A673 (cell line): ENCODE results near the gene HPCAL1. TPM values are rescaled to one million over a fixed set of nuclear protein-coding genes. Genes with fewer than 3 reads are reported as not detected.

Experiments
- BruUV-seq: library from RNA; stranded (reverse); fragments of 400-500 nt; replicated peaks from 2 replicates; lab custom pipeline; 2021; lab: Mats Ljungman, UMichigan
- CTCF ChIA-PET: fragments of 300-600 bp; sonication (Branson Sonifier 250); formaldehyde crosslinking; loops from one replicate; lab custom pipeline; 2022; ENCODE audit warnings: antibody characterized with exemption; lab: Charles Lee
- POLR2A ChIA-PET: fragments of 300-600 bp; sonication (Branson Sonifier 250); formaldehyde crosslinking; loops from one replicate; lab custom pipeline; 2022; ENCODE audit warnings: antibody characterized with exemption; ENCODE audit not compliant: low non-redundant PET; lab: Charles Lee
- DNase-seq: peaks from one replicate; pipeline ENCODE4 v3.0.0-alpha.2; 2015; ENCODE audit warnings: low spot score
- H3K27ac ChIP-seq: fragments of 200-600 bp; sonication (generic); 2 replicates; pipeline ENCODE4 v1.5.1; 2016; ENCODE audit warnings: mixed run types, low read depth, mild to moderate bottlenecking, mixed read lengths, antibody characterized with exemption, low read length; ENCODE audit not compliant: poor library complexity, severe bottlenecking
- H3K27me3 ChIP-seq: fragments of 200-600 bp; sonication (generic); replicated peaks from 2 replicates; pipeline ENCODE4 v1.6.1; 2017; ENCODE audit warnings: mixed run types, low read depth, mild to moderate bottlenecking, mixed read lengths, antibody characterized with exemption, low read length; ENCODE audit not compliant: insufficient read depth, poor library complexity
- H3K36me3 ChIP-seq: fragments of 200-600 bp; sonication (generic); 2 replicates; pipeline ENCODE4 v1.6.1; 2016; ENCODE audit warnings: mixed run types, mild to moderate bottlenecking, mixed read lengths, antibody characterized with exemption, low read length; ENCODE audit not compliant: insufficient read depth, poor library complexity, severe bottlenecking
- H3K4me1 ChIP-seq: fragments of 200-600 bp; sonication (generic); 2 replicates; pipeline ENCODE4 v1.6.1; 2017; ENCODE audit warnings: mixed run types, mild to moderate bottlenecking, mixed read lengths, antibody characterized with exemption, low read length; ENCODE audit not compliant: insufficient read depth, poor library complexity, severe bottlenecking
- H3K4me3 ChIP-seq: fragments of 200-600 bp; sonication (generic); 2 replicates; pipeline ENCODE4 v1.5.1; 2016; ENCODE audit warnings: low read depth, mixed run types, mild to moderate bottlenecking, mixed read lengths, low read length; ENCODE audit not compliant: poor library complexity, severe bottlenecking
- H3K9me3 ChIP-seq: fragments of 200-600 bp; sonication (generic); 2 replicates; pipeline ENCODE4 v1.6.1; 2016; ENCODE audit warnings: mixed run types, low read depth, mild to moderate bottlenecking, mixed read lengths, antibody characterized with exemption, low read length; ENCODE audit not compliant: poor library complexity, severe bottlenecking
- EZH2 ChIP-seq: fragments of 200-600 bp; sonication (generic); IDR thresholded peaks from 2 replicates; pipeline ENCODE4 v1.6.1; 2017; ENCODE audit warnings: borderline replicate concordance, low read depth, mild to moderate bottlenecking, mixed read lengths, antibody characterized with exemption, low read length; ENCODE audit not compliant: poor library complexity, severe bottlenecking
- intact Hi-C: fragments of 100-400 bp; cut with micrococcal nuclease; formaldehyde crosslinking; loops from one replicate; pipeline ENCODE4 v1.10.0; 2022; ENCODE audit not compliant: unreplicated experiment
- total RNA-seq: library from RNA; stranded (reverse); gene quantifications from 2 replicates; pipeline ENCODE4 v1.2.3, GENCODE V29; 2021
- TF ChIP-seq, protein P1 (sequence below): fragments of 300-800, 200-600 bp; sonication (generic); conservative IDR thresholded peaks from 2 replicates; pipeline ENCODE4 v1.5.1; 2017; ENCODE audit warnings: low read depth, mild to moderate bottlenecking, antibody characterized with exemption, low read length, moderate library complexity, mixed read lengths

Gene HPCAL1
- total RNA-seq, 1 experiment from 2014 or later: 9.7 TPM

DNA sequence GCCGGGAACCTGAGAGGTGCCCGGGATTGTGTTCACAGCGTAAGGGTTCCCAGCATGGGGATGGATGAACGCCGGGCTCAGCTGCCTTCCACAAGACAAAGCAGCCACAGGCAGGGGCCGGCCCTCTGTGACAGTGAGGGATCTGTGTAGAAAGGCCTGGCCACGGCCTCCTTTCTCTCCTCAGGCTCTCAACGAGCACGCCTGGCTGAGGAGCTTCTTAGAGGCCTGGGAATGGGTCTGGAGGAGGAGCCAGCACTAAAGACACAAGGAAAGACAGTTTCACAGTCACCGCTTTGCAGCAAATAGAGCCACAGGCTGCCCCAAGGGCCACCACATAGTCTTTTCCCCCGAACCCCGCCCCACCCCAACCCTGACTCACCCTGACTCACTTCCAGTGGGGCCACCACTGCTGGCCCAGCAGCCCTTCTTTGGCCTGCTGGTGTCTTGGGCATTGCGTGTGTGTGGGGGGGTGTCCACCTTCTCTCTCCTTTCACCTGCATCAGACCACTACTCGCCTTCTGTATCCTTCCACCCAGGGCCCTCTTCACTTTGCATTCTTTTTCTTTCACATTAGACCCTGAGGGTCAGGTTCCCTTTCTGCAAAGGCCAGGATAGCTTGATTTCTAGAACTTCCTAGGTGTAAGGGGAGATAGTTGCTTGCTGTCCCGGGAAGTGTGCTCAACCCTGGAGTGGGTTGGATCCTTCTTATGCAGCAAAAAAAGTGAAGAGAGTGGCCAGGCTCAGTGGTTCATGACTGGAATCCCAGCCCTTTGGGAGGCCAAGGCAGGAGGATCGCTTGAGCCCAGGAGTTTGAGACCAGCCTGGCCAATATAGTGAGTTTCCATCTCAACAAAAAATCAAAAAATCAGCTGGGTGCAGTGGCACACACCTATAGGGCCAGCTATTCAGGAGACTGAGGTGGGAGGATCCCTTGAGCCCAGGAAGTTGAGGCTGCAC lies 19.3 kb upstream of the HPCAL1 start:
- TF ChIP-seq, protein P1, sequence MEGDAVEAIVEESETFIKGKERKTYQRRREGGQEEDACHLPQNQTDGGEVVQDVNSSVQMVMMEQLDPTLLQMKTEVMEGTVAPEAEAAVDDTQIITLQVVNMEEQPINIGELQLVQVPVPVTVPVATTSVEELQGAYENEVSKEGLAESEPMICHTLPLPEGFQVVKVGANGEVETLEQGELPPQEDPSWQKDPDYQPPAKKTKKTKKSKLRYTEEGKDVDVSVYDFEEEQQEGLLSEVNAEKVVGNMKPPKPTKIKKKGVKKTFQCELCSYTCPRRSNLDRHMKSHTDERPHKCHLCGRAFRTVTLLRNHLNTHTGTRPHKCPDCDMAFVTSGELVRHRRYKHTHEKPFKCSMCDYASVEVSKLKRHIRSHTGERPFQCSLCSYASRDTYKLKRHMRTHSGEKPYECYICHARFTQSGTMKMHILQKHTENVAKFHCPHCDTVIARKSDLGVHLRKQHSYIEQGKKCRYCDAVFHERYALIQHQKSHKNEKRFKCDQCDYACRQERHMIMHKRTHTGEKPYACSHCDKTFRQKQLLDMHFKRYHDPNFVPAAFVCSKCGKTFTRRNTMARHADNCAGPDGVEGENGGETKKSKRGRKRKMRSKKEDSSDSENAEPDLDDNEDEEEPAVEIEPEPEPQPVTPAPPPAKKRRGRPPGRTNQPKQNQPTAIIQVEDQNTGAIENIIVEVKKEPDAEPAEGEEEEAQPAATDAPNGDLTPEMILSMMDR: no peak
- no peak for TF ChIP-seq EZH2
- H3K4me1 ChIP-seq: peaks cover 7% of the 10 kb centered on the region
- H3K9me3 ChIP-seq: no peaks in the 10 kb centered on the region
- ChIA-PET POLR2A (no interaction called here), CTCF (no interaction called here)
- no peak overlapping the region for H3K27ac ChIP-seq
- no peaks in the 10 kb centered on the region for H3K27me3 ChIP-seq
- no peak for DNase-seq
- no peak overlapping the region for H3K4me3 ChIP-seq
- no peaks in the 10 kb centered on the region for H3K36me3 ChIP-seq
- BruUV-seq: no TSS peak
- intact Hi-C loops: no loop called here

DNA sequence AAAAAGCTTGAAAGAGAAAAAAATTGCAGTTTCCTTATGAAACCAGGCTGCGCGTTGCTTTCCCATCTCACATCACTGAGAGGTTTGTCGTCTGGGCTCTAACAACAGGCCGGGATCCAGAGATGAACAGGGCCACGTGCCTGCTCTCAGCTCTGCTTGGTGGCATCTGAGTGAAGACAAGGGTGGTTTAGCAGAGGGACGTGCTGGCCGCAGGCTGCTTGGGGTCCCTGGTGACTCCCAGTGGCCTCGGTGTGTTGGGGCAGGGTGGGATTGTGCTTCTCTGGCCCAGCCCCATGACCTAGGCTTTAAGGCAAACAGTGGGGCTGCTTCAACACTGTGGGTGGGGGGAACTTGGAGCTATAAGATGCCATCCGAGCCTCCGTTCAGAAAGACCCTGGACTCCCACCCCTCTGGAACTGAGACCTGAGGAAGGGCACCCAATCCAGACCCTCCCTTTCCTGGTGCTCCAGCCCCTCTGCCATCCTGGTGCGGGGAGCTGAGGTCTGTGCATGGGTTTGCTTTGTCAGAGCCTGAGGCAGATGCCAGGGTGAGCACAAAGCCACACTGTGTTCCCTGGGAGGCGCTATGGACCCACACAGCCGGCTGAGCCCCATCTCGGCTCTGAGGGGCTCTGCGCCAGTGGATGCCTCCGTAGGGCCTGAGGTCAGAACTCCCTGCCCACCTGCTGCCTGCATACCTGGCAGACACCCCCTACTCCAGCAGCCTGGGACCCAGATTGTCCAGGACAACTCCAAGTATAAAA lies 18.4 kb upstream of the HPCAL1 start:
- Histone ChIP-seq H3K4me3 (no peak overlapping the region), H3K9me3 (no peaks in the 10 kb centered on the region), H3K27ac (no peak overlapping the region), H3K36me3 (no peaks in the 10 kb centered on the region), H3K4me1 (peaks cover 7% of the 10 kb centered on the region), H3K27me3 (no peaks in the 10 kb centered on the region)
- ChIA-PET POLR2A (no interaction called here), CTCF (no interaction called here)
- no TSS peak for BruUV-seq
- no peak for TF ChIP-seq EZH2
- TF ChIP-seq, protein P1: no peak
- DNase-seq: no peak
- intact Hi-C loops: no loop called here

DNA sequence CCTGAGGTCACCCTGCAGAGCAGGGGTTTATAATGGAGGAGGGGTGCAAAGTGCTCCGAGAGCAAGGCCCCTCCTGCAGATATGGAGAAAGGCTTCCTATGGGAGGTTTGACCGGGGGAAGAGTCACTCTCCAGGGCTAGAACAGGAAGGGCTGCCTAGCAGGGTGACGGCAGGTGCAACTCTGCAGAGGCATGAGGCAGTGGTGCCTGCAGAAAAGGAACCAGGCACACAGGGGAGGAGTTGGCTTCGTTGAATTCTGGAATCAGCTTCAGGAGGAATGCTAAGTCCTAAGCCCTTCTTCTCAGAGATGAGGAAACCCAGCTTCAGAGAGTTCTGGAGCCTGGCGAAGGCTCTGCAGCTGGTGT lies 17.5 kb upstream of the HPCAL1 start:
- no TSS peak for BruUV-seq
- no peaks in the 10 kb centered on the region for H3K36me3 ChIP-seq
- H3K4me3 ChIP-seq: no peak overlapping the region
- intact Hi-C loops: no loop called here
- CTCF ChIA-PET: no interaction called here
- peaks cover 7% of the 10 kb centered on the region for H3K4me1 ChIP-seq
- no peak for DNase-seq
- TF ChIP-seq, protein P1: no peak
- no peak for TF ChIP-seq EZH2
- no peaks in the 10 kb centered on the region for H3K27me3 ChIP-seq
- no peaks in the 10 kb centered on the region for H3K9me3 ChIP-seq
- peak overlapping the region; percentile 4 for H3K27ac ChIP-seq
- POLR2A ChIA-PET: no interaction called here
